GM23338 (cell line): Measurements from ENCODE around the gene LRRC4B. TPM values are rescaled to one million over a fixed set of nuclear protein-coding genes. Genes with fewer than 3 reads are reported as not detected.

Experiments
- ATAC-seq: fragments of 200-7000 bp; cut with Tn5 transposase; 3 replicates; pipeline ENCODE4 v1.9.1; 2020
- DNase-seq: peaks from one replicate; pipeline ENCODE4 v3.0.0-alpha.2; 2015; ENCODE audit warnings: low spot score
- H2AFZ ChIP-seq: fragments of 200-600 bp; sonication (generic); 2 replicates; pipeline ENCODE4 v1.8.0; 2016; ENCODE audit warnings: antibody characterized with exemption, mild to moderate bottlenecking, moderate library complexity
- H3F3A ChIP-seq: fragments of 200-600 bp; sonication (generic); replicated peaks from 2 replicates; pipeline ENCODE4 v1.8.0; 2017; ENCODE audit warnings: antibody characterized with exemption, mixed run types, low read depth
- H3K27ac ChIP-seq: fragments of 200-600 bp; sonication (generic); 2 replicates; pipeline ENCODE4 v1.6.1; 2016; ENCODE audit warnings: low read depth
- H3K27me3 ChIP-seq: fragments of 200-600 bp; sonication (generic); 2 replicates; pipeline ENCODE4 v1.8.0; 2016; ENCODE audit warnings: mild to moderate bottlenecking, mixed run types, moderate library complexity; ENCODE audit not compliant: insufficient read depth
- H3K36me3 ChIP-seq: fragments of 200-600 bp; sonication (generic); 2 replicates; pipeline ENCODE4 v1.8.0; 2016; ENCODE audit warnings: mild to moderate bottlenecking; ENCODE audit not compliant: insufficient read depth
- H3K4me1 ChIP-seq: fragments of 200-600 bp; sonication (generic); 2 replicates; pipeline ENCODE4 v1.8.0; 2016; ENCODE audit warnings: mild to moderate bottlenecking, moderate library complexity; ENCODE audit not compliant: insufficient read depth
- H3K4me2 ChIP-seq: fragments of 200-600 bp; sonication (generic); 2 replicates; pipeline ENCODE4 v1.7.1; 2017; ENCODE audit warnings: mixed run types
- H3K4me3 ChIP-seq: fragments of 200-600 bp; sonication (generic); 2 replicates; pipeline ENCODE4 v1.6.1; 2016; ENCODE audit warnings: mixed run types
- H3K79me2 ChIP-seq: fragments of 200-600 bp; sonication (generic); replicated peaks from 2 replicates; pipeline ENCODE4 v1.8.0; 2017; ENCODE audit warnings: mild to moderate bottlenecking; ENCODE audit not compliant: insufficient read depth
- H3K9me2 ChIP-seq: fragments of 200-600 bp; sonication (generic); 2 replicates; pipeline ENCODE4 v1.8.0; 2017; ENCODE audit not compliant: insufficient read depth
- H4K20me1 ChIP-seq: fragments of 200-600 bp; sonication (generic); replicated peaks from 2 replicates; pipeline ENCODE4 v1.8.0; 2017; ENCODE audit warnings: mild to moderate bottlenecking; ENCODE audit not compliant: insufficient read depth
- H3K27ac Mint-ChIP-seq: 2 replicates; pipeline ENCODE4 v1.8.0; 2020; ENCODE audit warnings: inconsistent platforms, mild to moderate bottlenecking, moderate library complexity, mixed read lengths
- H3K27me3 Mint-ChIP-seq: 3 replicates; pipeline ENCODE4 v1.8.0; 2022; ENCODE audit warnings: low read depth, mild to moderate bottlenecking, moderate library complexity, mixed read lengths, inconsistent platforms; ENCODE audit not compliant: insufficient read depth, poor library complexity
- H3K36me3 Mint-ChIP-seq: 3 replicates; pipeline ENCODE4 v1.8.0; 2021; ENCODE audit warnings: low read depth, mild to moderate bottlenecking, inconsistent platforms, moderate library complexity, mixed read lengths
- H3K4me1 Mint-ChIP-seq: 3 replicates; pipeline ENCODE4 v1.8.0; 2020; ENCODE audit warnings: mild to moderate bottlenecking, inconsistent platforms, mixed read lengths
- H3K4me3 Mint-ChIP-seq: 3 replicates; pipeline ENCODE4 v1.8.0; 2021; ENCODE audit warnings: moderate library complexity, mild to moderate bottlenecking, inconsistent platforms, mixed read lengths
- H3K9me3 Mint-ChIP-seq: 3 replicates; pipeline ENCODE4 v1.8.0; 2020; ENCODE audit warnings: moderate library complexity, mild to moderate bottlenecking, inconsistent platforms, mixed read lengths
- CREB1 ChIP-seq: fragments of 250-450 bp; sonication (Bioruptor Pico); IDR thresholded peaks from 2 replicates; pipeline ENCODE4 v1.5.0; 2020; ENCODE audit warnings: low read depth, mild to moderate bottlenecking, moderate library complexity
- CTCF ChIP-seq, 2 experiments: fragments of 200-600 bp in 1 of 2; sonication (generic) in 1 of 2; conservative IDR thresholded peaks; 2 replicates each; pipeline versions ENCODE4 v1.5.1 to v1.6.1; 2016 to 2017; ENCODE audit warnings: antibody characterized with exemption in 2 of 2, low read depth in 2 of 2, mild to moderate bottlenecking in 2 of 2, moderate library complexity in 1 of 2
- ETS1 ChIP-seq: IDR thresholded peaks from 2 replicates; pipeline ENCODE4 v1.6.1; 2016; ENCODE audit warnings: antibody characterized with exemption
- EZH2phosphoT487 ChIP-seq: fragments of 200-600 bp; sonication (generic); IDR thresholded peaks from one replicate; pipeline ENCODE4 v1.8.1; 2018; ENCODE audit warnings: antibody characterized with exemption; ENCODE audit not compliant: unreplicated experiment
- REST ChIP-seq: IDR thresholded peaks from one replicate; pipeline ENCODE4 v1.6.1; 2018; ENCODE audit warnings: antibody characterized with exemption; ENCODE audit not compliant: unreplicated experiment
- ZNF114 ChIP-seq: fragments of 250-450 bp; sonication (Bioruptor Pico); IDR thresholded peaks from 2 replicates; pipeline ENCODE4 v1.5.0; 2020; ENCODE audit warnings: mild to moderate bottlenecking, moderate library complexity
- ZNF331 ChIP-seq: fragments of 250-450 bp; sonication (Bioruptor Pico); IDR thresholded peaks from 2 replicates; pipeline ENCODE4 v1.5.0; 2020; ENCODE audit warnings: low read depth, mild to moderate bottlenecking, moderate library complexity
- ZNF462 ChIP-seq: fragments of 250-450 bp; sonication (Bioruptor Pico); IDR thresholded peaks from 2 replicates; pipeline ENCODE4 v1.5.0; 2020; ENCODE audit warnings: mild to moderate bottlenecking, moderate library complexity
- polyA plus RNA-seq: library from polyadenylated mRNA; unstranded; fragments of >200 nt; fragmentation: Nextera tagmentation; extraction: Ambion mirVana; gene quantifications from 2 replicates; pipeline ENCODE4 v1.2.1, GENCODE V29; 2016
- total RNA-seq: library from RNA; depleted of rRNA; stranded (reverse); fragments of >200 nt; shearing (Covaris generic); gene quantifications from 2 replicates; pipeline ENCODE4 v1.2.3, GENCODE V29; 2014

LRRC4B gene
- total and polyA plus RNA-seq, 2 experiments from 2014 or later = 2.0 to 13.2 TPM

- H3K36me3 ChIP-seq = no peaks in the 10 kb centered on the region
- H3K4me1 Mint-ChIP-seq = no peaks in the 10 kb centered on the region
- no peak overlapping the region for H3K27ac ChIP-seq
- no peak for DNase-seq
- 0 out of 2 replicates have a peak, but pooled peaks cover 3% of the 10 kb centered on the region for H3K9me2 ChIP-seq
- no peaks in the 10 kb centered on the region for H3K27me3 ChIP-seq
- H3K27me3 Mint-ChIP-seq = peaks cover 5% of the 10 kb centered on the region
- no peak overlapping the region for H3K4me2 ChIP-seq
- H3K27ac Mint-ChIP-seq = no peak overlapping the region
- no peaks in the 10 kb centered on the region for H4K20me1 ChIP-seq
- ATAC-seq = no peak
- no peak overlapping the region for H3K4me3 ChIP-seq
- no peak for TF ChIP-seq CREB1 (CRISPR knock-in tag)
- TF ChIP-seq ZNF114 (CRISPR knock-in tag) = no peak
- TF ChIP-seq ZNF462 (CRISPR knock-in tag) = no peak
- no peak for TF ChIP-seq EZH2phosphoT487
- no peaks in the 10 kb centered on the region for H3K79me2 ChIP-seq
- H2AFZ ChIP-seq = no peak overlapping the region
- peaks cover 38% of the 10 kb centered on the region for H3K36me3 Mint-ChIP-seq
- peaks cover 96% of the 10 kb centered on the region for H3K9me3 Mint-ChIP-seq
- H3K4me1 ChIP-seq = no peaks in the 10 kb centered on the region
- H3K4me3 Mint-ChIP-seq = no peak overlapping the region
- no peaks in the 10 kb centered on the region; the same call in 1 of the 2 replicates for H3F3A ChIP-seq
Measured at GRCh38 chr19:50534478-50534877, 33.8 kb downstream of the LRRC4B start.

GRCh38 chr19:50532952-50533351 is 35.3 kb downstream of the LRRC4B start:
- Mint-ChIP-seq H3K27me3 (peaks cover 4% of the 10 kb centered on the region), H3K36me3 (peaks cover 34% of the 10 kb centered on the region), H3K4me1 (no peaks in the 10 kb centered on the region), H3K9me3 (peaks cover 97% of the 10 kb centered on the region), H3K4me3 (no peak overlapping the region), H3K27ac (no peak overlapping the region)
- DNase-seq (no peak), ATAC-seq (no peak)
- Histone ChIP-seq H3K36me3 (no peaks in the 10 kb centered on the region), H3K79me2 (no peaks in the 10 kb centered on the region), H2AFZ (no peak overlapping the region), H3K9me2 (0 out of 2 replicates have a peak, but pooled peaks cover 3% of the 10 kb centered on the region), H3F3A (no peaks in the 10 kb centered on the region; the same call in 1 of the 2 replicates), H3K27ac (no peak overlapping the region), H3K4me2 (no peak overlapping the region), H4K20me1 (no peaks in the 10 kb centered on the region), H3K4me3 (no peak overlapping the region), H3K27me3 (no peaks in the 10 kb centered on the region), H3K4me1 (no peaks in the 10 kb centered on the region)
- TF ChIP-seq REST (no peak), CTCF (conservative IDR thresholded peaks at IDR 0.05; ENCODE audit: low read depth in 2 of 2) (no peak), CREB1 (CRISPR knock-in tag) (no peak), ZNF114 (CRISPR knock-in tag) (no peak), ETS1 (no peak), EZH2phosphoT487 (no peak), ZNF331 (CRISPR knock-in tag) (no peak)
